ENCODE measurements around the gene ELF4.
A peak's percentile ranks its signal among the peaks of the same experiment; 100 is the strongest.

ELF4 gene

GRCh38 chrX:130124577-130124976 is 14.3 kb upstream of the ELF4 start:
- H2BK12ac ChIP-seq (ENCODE audit: low read length in 2 of 2) = no peak overlapping the region
- H2BK120ac ChIP-seq (ENCODE audit: low read depth, low read length) = no peak overlapping the region
- H4K91ac ChIP-seq (ENCODE audit: low read length) = no peak overlapping the region
- H3K27me3 ChIP-seq (ENCODE audit: control insufficient read depth in 1 of 2, insufficient read depth in 1 of 2, low read length in 2 of 2) = peaks cover 0 to 20% of the 10 kb centered on the region in 2 experiments
- no peak overlapping the region for H2BK15ac ChIP-seq (ENCODE audit: low read depth, poor library complexity, severe bottlenecking)
- no peak overlapping the region for H3K18ac ChIP-seq (ENCODE audit: low read depth in 1 of 2, low read length in 2 of 2)
- no peaks in the 10 kb centered on the region for H3K9me3 ChIP-seq (ENCODE audit: control insufficient read depth, low read length)
- no peak overlapping the region for H4K8ac ChIP-seq (ENCODE audit: low read length)
- H2AK5ac ChIP-seq (ENCODE audit: low read length, severe bottlenecking) = no peak overlapping the region
- no peak overlapping the region for H2AFZ ChIP-seq (ENCODE audit: low read depth, low read length)
- no peak overlapping the region for H3K4ac ChIP-seq (ENCODE audit: low read depth in 1 of 2, low read length in 2 of 2)
- H3K9ac ChIP-seq (ENCODE audit: low read length) = peak overlapping the region; percentile 60
- no peak overlapping the region for H2BK5ac ChIP-seq (ENCODE audit: low read depth, low read length, poor library complexity, severe bottlenecking)
- peaks cover 22% of the 10 kb centered on the region in 2 experiments for H3K36me3 ChIP-seq (ENCODE audit: control insufficient read depth in 1 of 2, insufficient read depth in 2 of 2, low read depth in 1 of 2, low read length in 2 of 2)
- DNase-seq = no peak
- H3K23ac ChIP-seq (ENCODE audit: low read length in 2 of 2) = no peak overlapping the region
- WGBS = 80% methylated on average over 4 of the region's 4 CpGs
- H3K27ac ChIP-seq (ENCODE audit: low read length, poor library complexity, severe bottlenecking) = no peak overlapping the region
- H3K14ac ChIP-seq (ENCODE audit: low read length in 2 of 2) = no peak overlapping the region
- no peak overlapping the region for H3K4me3 ChIP-seq (ENCODE audit: insufficient read depth in 1 of 2, low read depth in 1 of 2, low read length in 2 of 2)
- peaks cover 7% of the 10 kb centered on the region for H3K4me1 ChIP-seq (ENCODE audit: control insufficient read depth, insufficient read depth, low read depth, low read length)
- H3K4me2 ChIP-seq (ENCODE audit: low read length, poor library complexity, severe bottlenecking) = no peak overlapping the region
- H3K79me1 ChIP-seq (replicated peaks; ENCODE audit: low read length, poor library complexity, severe bottlenecking) = peaks cover 3% of the 10 kb centered on the region

GRCh38 chrX:130121505-130121800 is 11.2 kb upstream of the ELF4 start:
- Histone ChIP-seq H3K27ac (ENCODE audit: low read length, poor library complexity, severe bottlenecking) (no peak overlapping the region), H2AK5ac (ENCODE audit: low read length, severe bottlenecking) (no peak overlapping the region), H2BK5ac (ENCODE audit: low read depth, low read length, poor library complexity, severe bottlenecking) (no peak overlapping the region), H3K14ac (ENCODE audit: low read length in 2 of 2) (no peak overlapping the region), H3K4me2 (ENCODE audit: low read length, poor library complexity, severe bottlenecking) (no peak overlapping the region), H3K18ac (ENCODE audit: low read depth in 1 of 2, low read length in 2 of 2) (peak overlapping the region; percentile 0 to 12), H2BK12ac (ENCODE audit: low read length in 2 of 2) (peak overlapping the region in 1 of 2 experiments; percentile 69), H4K8ac (ENCODE audit: low read length) (peak overlapping the region; percentile 49), H4K91ac (ENCODE audit: low read length) (no peak overlapping the region), H3K27me3 (ENCODE audit: control insufficient read depth in 1 of 2, insufficient read depth in 1 of 2, low read length in 2 of 2) (peaks cover 0 to 16% of the 10 kb centered on the region in 2 experiments), H3K23ac (ENCODE audit: low read length in 2 of 2) (no peak overlapping the region), H3K4me3 (ENCODE audit: insufficient read depth in 1 of 2, low read depth in 1 of 2, low read length in 2 of 2) (peak overlapping the region in 1 of 2 experiments; percentile 63), H2BK120ac (ENCODE audit: low read depth, low read length) (no peak overlapping the region), H3K4ac (ENCODE audit: low read depth in 1 of 2, low read length in 2 of 2) (no peak overlapping the region), H3K9ac (ENCODE audit: low read length) (peak overlapping the region; percentile 74), H2BK15ac (ENCODE audit: low read depth, poor library complexity, severe bottlenecking) (peak overlapping the region; percentile 69), H2AFZ (ENCODE audit: low read depth, low read length) (no peak overlapping the region), H3K4me1 (ENCODE audit: control insufficient read depth, insufficient read depth, low read depth, low read length) (peaks cover 25% of the 10 kb centered on the region), H3K36me3 (ENCODE audit: control insufficient read depth in 1 of 2, insufficient read depth in 2 of 2, low read depth in 1 of 2, low read length in 2 of 2) (peaks cover under 1 to 10% of the 10 kb centered on the region in 2 experiments), H3K9me3 (ENCODE audit: control insufficient read depth, low read length) (no peaks in the 10 kb centered on the region), H3K79me1 (replicated peaks; ENCODE audit: low read length, poor library complexity, severe bottlenecking) (peaks cover 1% of the 10 kb centered on the region)
- no peak for DNase-seq
- WGBS = 69% methylated on average over 5 of the region's 13 CpGs

- H3K9ac ChIP-seq (ENCODE audit: low read length) = peak overlapping the region; percentile 74
- H3K18ac ChIP-seq (ENCODE audit: low read depth in 1 of 2, low read length in 2 of 2) = peak overlapping the region; percentile 54 to 67
- peaks cover 0 to 7% of the 10 kb centered on the region in 2 experiments for H3K36me3 ChIP-seq (ENCODE audit: control insufficient read depth in 1 of 2, insufficient read depth in 2 of 2, low read depth in 1 of 2, low read length in 2 of 2)
- peaks cover 1% of the 10 kb centered on the region for H3K79me1 ChIP-seq (replicated peaks; ENCODE audit: low read length, poor library complexity, severe bottlenecking)
- H4K91ac ChIP-seq (ENCODE audit: low read length) = peak overlapping the region; percentile 83
- DNase-seq = peak; percentile 83
- no peaks in the 10 kb centered on the region for H3K9me3 ChIP-seq (ENCODE audit: control insufficient read depth, low read length)
- 5% methylated on average over 39 of the region's 58 CpGs for WGBS
- no peak overlapping the region for H3K14ac ChIP-seq (ENCODE audit: low read length in 2 of 2)
- H3K4ac ChIP-seq (ENCODE audit: low read depth in 1 of 2, low read length in 2 of 2) = no peak overlapping the region
- H3K23ac ChIP-seq (ENCODE audit: low read length in 2 of 2) = no peak overlapping the region
- H3K4me1 ChIP-seq (ENCODE audit: control insufficient read depth, insufficient read depth, low read depth, low read length) = peaks cover 25% of the 10 kb centered on the region
- peak overlapping the region; percentile 61 for H2BK120ac ChIP-seq (ENCODE audit: low read depth, low read length)
- H3K27me3 ChIP-seq (ENCODE audit: control insufficient read depth in 1 of 2, insufficient read depth in 1 of 2, low read length in 2 of 2) = peaks cover 0 to 16% of the 10 kb centered on the region in 2 experiments
- peak overlapping the region; percentile 73 for H3K4me2 ChIP-seq (ENCODE audit: low read length, poor library complexity, severe bottlenecking)
- H2BK5ac ChIP-seq (ENCODE audit: low read depth, low read length, poor library complexity, severe bottlenecking) = no peak overlapping the region
- H2AFZ ChIP-seq (ENCODE audit: low read depth, low read length) = peak overlapping the region; percentile 42
- no peak overlapping the region for H3K27ac ChIP-seq (ENCODE audit: low read length, poor library complexity, severe bottlenecking)
- peak overlapping the region; percentile 48 to 63 for H3K4me3 ChIP-seq (ENCODE audit: insufficient read depth in 1 of 2, low read depth in 1 of 2, low read length in 2 of 2)
- no peak overlapping the region for H2AK5ac ChIP-seq (ENCODE audit: low read length, severe bottlenecking)
- H2BK12ac ChIP-seq (ENCODE audit: low read length in 2 of 2) = peak overlapping the region in 1 of 2 experiments; percentile 63
- H2BK15ac ChIP-seq (ENCODE audit: low read depth, poor library complexity, severe bottlenecking) = peak overlapping the region; percentile 80
- peak overlapping the region; percentile 75 for H4K8ac ChIP-seq (ENCODE audit: low read length)
These were observed 10.6 kb upstream of the ELF4 start for GRCh38 chrX:130120746-130121504.

- Histone ChIP-seq H3K4me3 (ENCODE audit: insufficient read depth in 1 of 2, low read depth in 1 of 2, low read length in 2 of 2) (peak overlapping the region; percentile 48 to 63), H3K18ac (ENCODE audit: low read depth in 1 of 2, low read length in 2 of 2) (peak overlapping the region in 1 of 2 experiments; percentile 67), H3K9ac (ENCODE audit: low read length) (peak overlapping the region; percentile 74), H3K23ac (ENCODE audit: low read length in 2 of 2) (no peak overlapping the region), H3K9me3 (ENCODE audit: control insufficient read depth, low read length) (no peaks in the 10 kb centered on the region), H2BK5ac (ENCODE audit: low read depth, low read length, poor library complexity, severe bottlenecking) (no peak overlapping the region), H2AK5ac (ENCODE audit: low read length, severe bottlenecking) (no peak overlapping the region), H4K8ac (ENCODE audit: low read length) (peak overlapping the region; percentile 75), H4K91ac (ENCODE audit: low read length) (peak overlapping the region; percentile 72), H2AFZ (ENCODE audit: low read depth, low read length) (peak overlapping the region; percentile 42), H3K4ac (ENCODE audit: low read depth in 1 of 2, low read length in 2 of 2) (no peak overlapping the region), H3K4me1 (ENCODE audit: control insufficient read depth, insufficient read depth, low read depth, low read length) (peaks cover 25% of the 10 kb centered on the region), H3K4me2 (ENCODE audit: low read length, poor library complexity, severe bottlenecking) (peak overlapping the region; percentile 73), H2BK15ac (ENCODE audit: low read depth, poor library complexity, severe bottlenecking) (peak overlapping the region; percentile 80), H3K36me3 (ENCODE audit: control insufficient read depth in 1 of 2, insufficient read depth in 2 of 2, low read depth in 1 of 2, low read length in 2 of 2) (peaks cover 0 to 3% of the 10 kb centered on the region in 2 experiments), H3K14ac (ENCODE audit: low read length in 2 of 2) (no peak overlapping the region), H2BK12ac (ENCODE audit: low read length in 2 of 2) (peak overlapping the region in 1 of 2 experiments; percentile 63), H3K79me1 (replicated peaks; ENCODE audit: low read length, poor library complexity, severe bottlenecking) (no peaks in the 10 kb centered on the region), H2BK120ac (ENCODE audit: low read depth, low read length) (no peak overlapping the region), H3K27me3 (ENCODE audit: control insufficient read depth in 1 of 2, insufficient read depth in 1 of 2, low read length in 2 of 2) (peaks cover 0 to 19% of the 10 kb centered on the region in 2 experiments), H3K27ac (ENCODE audit: low read length, poor library complexity, severe bottlenecking) (no peak overlapping the region)
- peak; percentile 70 for DNase-seq
- WGBS = 12% methylated on average over 18 of the region's 28 CpGs
These were observed 10.0 kb upstream of the ELF4 start for GRCh38 chrX:130120321-130120731.
